Upper lobe of left lung (tissue), 6 donors: ENCODE data around the gene FOXS1. TPM values are rescaled to one million over a fixed set of nuclear protein-coding genes. Genes with fewer than 3 reads are reported as not detected.
"Not testable (repeated sequence)": the region's sequence is repeated elsewhere in the genome, so short reads cannot be mapped to it uniquely, and the experiment has no call there.

Experiments used
- ATAC-seq, 2 donors: fragments of 200-7000 bp; cut with Tn5 transposase; one replicate each; pipeline ENCODE4 v1.9.1; 2022; ENCODE audit warnings: mild to moderate bottlenecking in 2 of 2, moderate library complexity in 2 of 2; ENCODE audit not compliant: low FRiP score in 2 of 2
- DNase-seq, 2 donors: peaks; one replicate each; pipeline ENCODE4 v3.0.0-alpha.2; 2019 to 2020
- H3K27ac ChIP-seq, 4 donors: fragments of 200-600 bp; sonication (generic); one replicate each; pipeline ENCODE4 v1.5.1; 2016 to 2019
- H3K27me3 ChIP-seq, 4 donors: fragments of 200-600 bp; sonication (generic); one replicate each; pipeline ENCODE4 v1.5.1; 2017 to 2019
- H3K36me3 ChIP-seq, 4 donors: fragments of 200-600 bp; sonication (generic); one replicate each; pipeline ENCODE4 v1.5.1; 2016 to 2019
- H3K4me1 ChIP-seq, 4 donors: fragments of 200-600 bp; sonication (generic); one replicate each; pipeline ENCODE4 v1.5.1; 2018 to 2019
- H3K4me3 ChIP-seq, 4 donors: fragments of 200-600 bp; sonication (generic); one replicate each; pipeline ENCODE4 v1.5.1; 2017 to 2019; ENCODE audit warnings: mild to moderate bottlenecking in 2 of 4, moderate library complexity in 1 of 4
- H3K9me3 ChIP-seq, 4 donors: fragments of 200-600 bp; sonication (generic); one replicate each; pipeline ENCODE4 v1.5.1; 2018 to 2019
- EP300 ChIP-seq, 4 donors: sonication (generic); formaldehyde crosslinking; IDR thresholded peaks; one replicate each; pipeline ENCODE4 v1.5.1; 2017; ENCODE audit warnings: antibody characterized with exemption in 4 of 4, control low read depth in 2 of 4
- POLR2A ChIP-seq, 4 donors: fragments of 450-650 bp; IDR thresholded peaks; one replicate each; pipeline ENCODE4 v1.5.1; 2016 to 2017; ENCODE audit warnings: antibody characterized with exemption in 4 of 4, mild to moderate bottlenecking in 2 of 4
- POLR2AphosphoS5 ChIP-seq, 2 donors: sonication (generic); formaldehyde crosslinking; IDR thresholded peaks; one replicate each; pipeline ENCODE4 v1.5.1; 2017; ENCODE audit warnings: antibody characterized with exemption in 2 of 2
- WGBS, 2 donors: methylation state at CpG; one replicate each; pipeline ENCODE4 v1.1.5; 2017 to 2018; 5-methylcytosine and 5-hydroxymethylcytosine counted together
- total RNA-seq, 6 donors: library from RNA; depleted of rRNA in 4 of 6; stranded (reverse); fragments of >200 nt in 4 of 6; gene quantifications; one replicate each; pipeline versions ENCODE4 v1.1.0 to v1.2.1, GENCODE V29; 2016 to 2021
- TF ChIP-seq, protein P1 (sequence below), 6 experiments: fragments of 450-650 bp in 4 of 6; fragments of 200-600 bp in 2 of 6; sonication (generic) in 2 of 6; IDR thresholded peaks; one replicate each; pipeline ENCODE4 v1.5.1; 2016 to 2019; ENCODE audit warnings: antibody characterized with exemption in 6 of 6
- donor health status: DM: no; HTN: no; CAD: no; lungs with moderate emphysema.
- donor health status: DM: no; HTN: yes; CAD: no; lungs with severe emphysema.

FOXS1 gene
- total RNA-seq, 6 donors from 2014 or later = 0.91 to 1.7 (median 1.3) TPM; not detected in 3

DNA sequence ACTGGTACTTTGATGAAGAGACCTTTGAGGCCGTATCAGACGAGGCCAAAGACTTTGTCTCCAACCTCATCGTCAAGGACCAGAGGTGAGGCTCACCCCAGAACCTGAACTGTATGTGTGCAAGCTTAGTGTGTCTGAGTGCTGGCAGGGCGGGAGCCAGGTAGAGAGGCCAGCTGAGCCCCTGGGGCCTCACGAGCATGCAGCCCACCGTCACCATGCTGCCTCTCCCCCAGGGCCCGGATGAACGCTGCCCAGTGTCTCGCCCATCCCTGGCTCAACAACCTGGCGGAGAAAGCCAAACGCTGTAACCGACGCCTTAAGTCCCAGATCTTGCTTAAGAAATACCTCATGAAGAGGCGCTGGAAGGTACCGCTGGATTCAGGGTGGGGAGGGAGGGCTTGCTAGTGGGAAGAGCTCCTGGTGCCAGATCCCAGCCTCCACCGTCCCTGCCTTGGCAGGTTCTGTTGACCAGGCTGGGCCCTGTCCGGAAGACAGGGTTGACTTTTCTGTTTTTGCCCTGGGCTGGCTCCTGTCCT lies 13.6 kb downstream of the FOXS1 start:
- Histone ChIP-seq H3K36me3 (no peaks in the 10 kb centered on the region), H3K27me3 (no peaks in the 10 kb centered on the region), H3K27ac (no peak overlapping the region), H3K4me1 (peaks cover 9 to 23% (median 14%) of the 10 kb centered on the region in 4 donors), H3K9me3 (no peaks in the 10 kb centered on the region), H3K4me3 (no peak overlapping the region)
- WGBS, 2 donors = 89 to 91% methylated on average over 17 of the region's 17 CpGs
- DNase-seq = peak in 1 of 2 donors; percentile 46
- ATAC-seq = no peak
- no peak for TF ChIP-seq POLR2AphosphoS5 (IDR thresholded peaks at IDR 0.05)
- TF ChIP-seq POLR2A (IDR thresholded peaks at IDR 0.05) = no peak
- TF ChIP-seq, protein P1, sequence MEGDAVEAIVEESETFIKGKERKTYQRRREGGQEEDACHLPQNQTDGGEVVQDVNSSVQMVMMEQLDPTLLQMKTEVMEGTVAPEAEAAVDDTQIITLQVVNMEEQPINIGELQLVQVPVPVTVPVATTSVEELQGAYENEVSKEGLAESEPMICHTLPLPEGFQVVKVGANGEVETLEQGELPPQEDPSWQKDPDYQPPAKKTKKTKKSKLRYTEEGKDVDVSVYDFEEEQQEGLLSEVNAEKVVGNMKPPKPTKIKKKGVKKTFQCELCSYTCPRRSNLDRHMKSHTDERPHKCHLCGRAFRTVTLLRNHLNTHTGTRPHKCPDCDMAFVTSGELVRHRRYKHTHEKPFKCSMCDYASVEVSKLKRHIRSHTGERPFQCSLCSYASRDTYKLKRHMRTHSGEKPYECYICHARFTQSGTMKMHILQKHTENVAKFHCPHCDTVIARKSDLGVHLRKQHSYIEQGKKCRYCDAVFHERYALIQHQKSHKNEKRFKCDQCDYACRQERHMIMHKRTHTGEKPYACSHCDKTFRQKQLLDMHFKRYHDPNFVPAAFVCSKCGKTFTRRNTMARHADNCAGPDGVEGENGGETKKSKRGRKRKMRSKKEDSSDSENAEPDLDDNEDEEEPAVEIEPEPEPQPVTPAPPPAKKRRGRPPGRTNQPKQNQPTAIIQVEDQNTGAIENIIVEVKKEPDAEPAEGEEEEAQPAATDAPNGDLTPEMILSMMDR (IDR thresholded peaks at IDR 0.05) = no peak
- TF ChIP-seq EP300 (IDR thresholded peaks at IDR 0.05) = no peak

DNA sequence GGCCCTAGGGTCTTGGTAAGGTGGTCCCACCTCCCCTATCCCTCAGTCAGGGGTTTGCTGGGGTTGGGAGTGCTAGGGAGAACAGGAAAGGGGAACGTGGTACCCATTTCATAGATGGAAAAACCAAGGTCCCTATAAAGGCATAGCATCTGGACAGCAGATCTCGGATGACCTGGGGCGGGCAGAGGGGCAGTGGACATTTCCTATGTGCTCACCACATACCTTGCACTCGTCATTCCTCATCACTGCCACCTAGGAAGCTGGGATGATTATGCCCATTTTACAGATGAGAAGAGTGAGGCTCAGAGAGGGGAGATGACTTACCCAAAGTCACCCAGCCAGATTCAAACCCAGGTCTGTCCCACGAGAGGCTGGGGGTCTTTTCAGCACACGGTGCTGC lies 14.2 kb downstream of the FOXS1 start:
- DNase-seq = no peak
- Histone ChIP-seq H3K9me3 (no peaks in the 10 kb centered on the region), H3K4me3 (no peak overlapping the region), H3K27me3 (no peaks in the 10 kb centered on the region), H3K27ac (no peak overlapping the region), H3K4me1 (peaks cover 6 to 16% (median 8%) of the 10 kb centered on the region in 4 donors), H3K36me3 (no peaks in the 10 kb centered on the region)
- TF ChIP-seq POLR2A (IDR thresholded peaks at IDR 0.05) = no peak
- TF ChIP-seq, protein P1 (IDR thresholded peaks at IDR 0.05) = no peak
- no peak for TF ChIP-seq POLR2AphosphoS5 (IDR thresholded peaks at IDR 0.05)
- TF ChIP-seq EP300 (IDR thresholded peaks at IDR 0.05) = no peak
- ATAC-seq = no peak
- 88% methylated on average over 6 of the region's 6 CpGs for WGBS, 2 donors

DNA sequence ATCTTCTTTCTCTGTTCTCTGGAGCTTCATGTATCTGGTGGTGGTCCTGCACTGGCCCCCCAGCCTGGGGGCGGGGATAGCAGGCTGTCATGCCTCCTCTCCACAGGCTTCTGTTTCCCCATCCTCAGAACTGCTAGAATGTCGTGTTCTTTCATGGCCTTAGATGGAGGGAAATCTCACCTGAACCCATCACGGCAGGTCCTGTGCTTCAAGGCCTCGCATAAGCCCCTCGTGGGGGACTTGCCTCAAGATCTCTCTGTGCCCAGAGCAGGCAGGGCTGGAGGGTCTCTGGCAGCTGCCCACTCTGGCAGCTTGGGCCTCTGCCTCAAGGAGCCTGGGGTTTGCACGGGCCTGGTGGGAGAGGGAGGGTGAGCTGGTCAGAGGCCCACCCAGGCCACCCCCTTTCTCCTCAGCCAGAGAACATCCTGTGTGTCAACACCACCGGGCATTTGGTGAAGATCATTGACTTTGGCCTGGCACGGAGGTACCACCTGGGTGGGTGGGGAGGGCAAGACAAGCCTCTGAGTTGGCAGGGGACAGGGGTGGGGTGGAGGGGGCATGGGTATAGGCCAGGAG lies 14.9 kb downstream of the FOXS1 start:
- no peaks in the 10 kb centered on the region for H3K36me3 ChIP-seq
- 82 to 85% methylated on average over 4 to 6 of the region's 8 CpGs for WGBS, 2 donors
- TF ChIP-seq, protein P1 (IDR thresholded peaks at IDR 0.05) = no peak
- TF ChIP-seq EP300 (IDR thresholded peaks at IDR 0.05) (no peak), POLR2A (IDR thresholded peaks at IDR 0.05) (no peak), POLR2AphosphoS5 (IDR thresholded peaks at IDR 0.05) (no peak)
- ATAC-seq = no peak
- H3K27ac ChIP-seq = no peak overlapping the region
- peaks cover 0 to 9% (median 1%) of the 10 kb centered on the region in 4 donors for H3K4me1 ChIP-seq
- no peaks in the 10 kb centered on the region for H3K9me3 ChIP-seq
- DNase-seq = no peak
- H3K4me3 ChIP-seq = no peak overlapping the region
- no peaks in the 10 kb centered on the region for H3K27me3 ChIP-seq

DNA sequence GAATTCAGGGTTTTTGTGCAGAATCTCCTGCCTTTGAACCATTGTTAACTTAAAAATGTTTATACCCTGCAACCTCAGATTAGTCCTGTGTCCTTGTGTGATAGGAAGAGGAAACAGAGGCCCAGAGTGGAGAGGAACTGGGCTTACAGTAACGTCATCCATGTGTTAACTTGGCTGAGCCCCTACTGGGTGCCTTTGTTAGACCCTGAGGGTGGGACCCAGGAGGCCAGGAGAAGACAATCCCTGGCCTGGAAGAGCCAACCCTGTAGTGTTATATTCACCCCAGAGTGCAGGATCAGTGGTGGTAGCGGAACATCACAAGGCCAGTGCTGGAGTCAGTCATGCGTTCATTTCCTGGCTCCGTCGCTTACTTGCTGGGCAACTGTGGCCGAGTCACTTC lies 15.7 kb downstream of the FOXS1 start:
- Histone ChIP-seq H3K9me3 (no peaks in the 10 kb centered on the region), H3K27ac (no peak overlapping the region), H3K4me3 (no peak overlapping the region), H3K4me1 (peaks cover 0 to 7% (median 0%) of the 10 kb centered on the region in 4 donors), H3K27me3 (no peaks in the 10 kb centered on the region), H3K36me3 (no peaks in the 10 kb centered on the region)
- 87 to 89% methylated on average over 6 of the region's 6 CpGs for WGBS, 2 donors
- ATAC-seq (no peak), DNase-seq (no peak)
- TF ChIP-seq, protein P1 (IDR thresholded peaks at IDR 0.05) = no peak
- TF ChIP-seq POLR2A (IDR thresholded peaks at IDR 0.05) (no peak), EP300 (IDR thresholded peaks at IDR 0.05) (no peak), POLR2AphosphoS5 (IDR thresholded peaks at IDR 0.05) (no peak)

DNA sequence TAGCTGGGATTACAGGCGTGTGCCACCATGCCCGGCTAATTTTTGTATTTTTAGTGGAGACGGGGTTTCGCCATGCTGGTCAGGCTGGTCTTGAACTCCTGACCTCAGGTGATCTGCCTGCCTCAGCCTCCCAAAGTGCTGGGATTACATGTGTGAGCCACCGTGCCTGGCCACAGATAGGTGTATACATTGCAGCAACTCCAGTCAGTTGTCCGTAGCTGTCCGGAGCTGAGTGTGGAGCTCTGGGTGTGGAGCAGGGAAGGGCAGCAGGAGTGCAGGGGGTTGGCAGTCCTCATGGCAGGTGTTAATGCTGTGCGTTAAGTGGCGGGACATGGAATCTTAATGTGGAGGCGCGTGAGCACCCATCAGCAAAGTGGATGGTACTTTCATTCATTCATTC lies 17.4 kb downstream of the FOXS1 start:
- not testable (repeated sequence) for H3K27ac ChIP-seq, H3K27me3 ChIP-seq, H3K4me1 ChIP-seq, H3K4me3 ChIP-seq, DNase-seq, ATAC-seq, H3K9me3 ChIP-seq, H3K36me3 ChIP-seq
- WGBS, 2 donors = 92 to 94% methylated on average over 11 of the region's 11 CpGs
